Panc1 (cell line): ENCODE data around the gene SLC25A24. TPM values are rescaled to one million over a fixed set of nuclear protein-coding genes. Genes with fewer than 3 reads are reported as not detected.

Experiments used
- ATAC-seq: fragments of 200-7000 bp; cut with Tn5 transposase; 2 replicates; pipeline ENCODE4 v1.9.1; 2020; ENCODE audit warnings: mild to moderate bottlenecking, moderate library complexity
- BruUV-seq: library from RNA; stranded (reverse); fragments of 400-500 nt; replicated peaks from 2 replicates; lab custom pipeline; 2021; lab: Mats Ljungman, UMichigan
- CTCF ChIA-PET: fragments of 300-600 bp; sonication (Branson Sonifier 250); formaldehyde crosslinking; loops from one replicate; lab custom pipeline; 2022; ENCODE audit warnings: antibody characterized with exemption; lab: Charles Lee
- POLR2A ChIA-PET: fragments of 300-600 bp; sonication (Branson Sonifier 250); formaldehyde crosslinking; loops from one replicate; lab custom pipeline; 2022; ENCODE audit warnings: antibody characterized with exemption; lab: Charles Lee
- DNase-seq: peaks from one replicate; pipeline ENCODE4 v3.0.0-alpha.2; 2010; ENCODE audit warnings: low read depth, low spot score
- H3K27ac ChIP-seq: 2 replicates; pipeline ENCODE4 v1.5.1; 2011; ENCODE audit warnings: mild to moderate bottlenecking, low read length, inconsistent platforms
- H3K27me3 ChIP-seq: fragments of 200-500 bp; sonication (Bioruptor generic); 2 replicates; pipeline ENCODE4 v1.6.0; 2014; ENCODE audit warnings: low read length, inconsistent platforms; ENCODE audit not compliant: control insufficient read depth, insufficient read depth
- H3K36me3 ChIP-seq: fragments of 200-500 bp; sonication (Bioruptor generic); 2 replicates; pipeline ENCODE4 v1.5.1; 2014; ENCODE audit warnings: inconsistent platforms, mild to moderate bottlenecking, low read length, moderate library complexity; ENCODE audit not compliant: control insufficient read depth, insufficient read depth
- H3K4me1 ChIP-seq: 2 replicates; pipeline ENCODE4 v1.5.1; 2011; ENCODE audit warnings: inconsistent platforms, mild to moderate bottlenecking, low read length, moderate library complexity; ENCODE audit not compliant: control insufficient read depth, insufficient read depth
- H3K4me3 ChIP-seq, 2 experiments: 2 replicates each; pipeline ENCODE4 v1.5.1; 2011 to 2012; ENCODE audit warnings: low read depth in 2 of 2, low read length in 2 of 2, mild to moderate bottlenecking in 2 of 2, inconsistent platforms in 1 of 2, moderate library complexity in 1 of 2
- H3K9me3 ChIP-seq: fragments of 200-500 bp; sonication (Bioruptor generic); 2 replicates; pipeline ENCODE4 v1.5.1; 2014; ENCODE audit warnings: low read depth, mild to moderate bottlenecking, inconsistent platforms, low read length, moderate library complexity; ENCODE audit not compliant: control insufficient read depth, insufficient read depth
- POLR2AphosphoS5 ChIP-seq: IDR thresholded peaks from 2 replicates; pipeline ENCODE4 v1.6.1; 2012; ENCODE audit warnings: mild to moderate bottlenecking, low read depth, low read length, moderate library complexity
- SIN3A ChIP-seq: IDR thresholded peaks from 2 replicates; pipeline ENCODE4 v1.6.1; 2012; ENCODE audit warnings: low read depth, mild to moderate bottlenecking, low read length, moderate library complexity, borderline replicate concordance; ENCODE audit not compliant: insufficient read depth
- TCF7L2 ChIP-seq: IDR thresholded peaks from 2 replicates; pipeline ENCODE4 v1.6.1; 2011; ENCODE audit warnings: mild to moderate bottlenecking, low read depth, low read length, inconsistent platforms
- in situ Hi-C: cut with HindIII; loops from 2 replicates; pipeline ENCODE4 v1.10.0; 2016; ENCODE audit warnings: low sequenced_read_pairs, low pct_unique_long_range_greater_than_20kb
- intact Hi-C: fragments of 100-400 bp; cut with micrococcal nuclease; formaldehyde crosslinking; loops from one replicate; pipeline ENCODE4 v1.10.0; 2022; ENCODE audit not compliant: unreplicated experiment
- total RNA-seq: library from RNA; stranded (reverse); gene quantifications from one replicate; pipeline ENCODE4 v1.2.1, GENCODE V29; 2021; ENCODE audit not compliant: unreplicated experiment
- TF ChIP-seq, protein P1 (sequence below), 2 experiments: IDR thresholded peaks; 2 replicates each; pipeline ENCODE4 v1.6.1; 2011 to 2012; ENCODE audit warnings: low read depth in 2 of 2, control low read depth in 1 of 2, low read length in 1 of 2, mild to moderate bottlenecking in 1 of 2, moderate library complexity in 1 of 2; ENCODE audit not compliant: insufficient read depth in 1 of 2
- TF ChIP-seq, protein P2 (sequence below): fragments of 450-650 bp; IDR thresholded peaks from 2 replicates; pipeline ENCODE4 v1.5.1; 2017; ENCODE audit warnings: mild to moderate bottlenecking

Gene SLC25A24
- total RNA-seq, 1 experiment from 2014 or later: 31.8 TPM

DNA sequence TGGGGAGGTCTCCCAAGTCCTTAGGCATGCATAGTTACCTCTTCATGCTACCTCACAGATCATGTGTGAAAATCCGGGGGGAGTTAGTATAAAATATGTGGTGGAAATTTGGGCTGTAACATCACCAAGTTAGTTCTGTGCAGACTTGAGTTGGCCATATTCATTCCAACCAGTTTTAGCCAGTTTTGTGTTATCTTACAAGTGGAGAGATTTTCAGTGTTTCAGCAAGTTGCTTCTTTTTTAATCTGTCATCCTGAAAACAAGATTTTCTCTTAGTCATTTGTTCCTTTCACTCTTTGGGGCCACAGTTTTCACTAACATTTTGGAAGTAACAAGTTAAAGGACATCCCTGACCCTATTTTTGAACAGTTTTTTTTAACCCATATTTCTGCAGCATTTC lies 11.3 kb downstream of the SLC25A24 start:
- H3K4me1 ChIP-seq: no peaks in the 10 kb centered on the region
- TF ChIP-seq SIN3A (no peak), TCF7L2 (no peak)
- peaks cover 3% of the 10 kb centered on the region for H3K36me3 ChIP-seq
- ChIA-PET POLR2A (no interaction called here), CTCF (no interaction called here)
- DNase-seq (no peak), ATAC-seq (no peak)
- H3K4me3 ChIP-seq: no peak overlapping the region
- TSS peak; percentile 64 for BruUV-seq
- H3K9me3 ChIP-seq: no peaks in the 10 kb centered on the region
- H3K27me3 ChIP-seq: no peaks in the 10 kb centered on the region
- in situ Hi-C loops (no loop called here), intact Hi-C loops (no loop called here)
- no peak overlapping the region for H3K27ac ChIP-seq

DNA sequence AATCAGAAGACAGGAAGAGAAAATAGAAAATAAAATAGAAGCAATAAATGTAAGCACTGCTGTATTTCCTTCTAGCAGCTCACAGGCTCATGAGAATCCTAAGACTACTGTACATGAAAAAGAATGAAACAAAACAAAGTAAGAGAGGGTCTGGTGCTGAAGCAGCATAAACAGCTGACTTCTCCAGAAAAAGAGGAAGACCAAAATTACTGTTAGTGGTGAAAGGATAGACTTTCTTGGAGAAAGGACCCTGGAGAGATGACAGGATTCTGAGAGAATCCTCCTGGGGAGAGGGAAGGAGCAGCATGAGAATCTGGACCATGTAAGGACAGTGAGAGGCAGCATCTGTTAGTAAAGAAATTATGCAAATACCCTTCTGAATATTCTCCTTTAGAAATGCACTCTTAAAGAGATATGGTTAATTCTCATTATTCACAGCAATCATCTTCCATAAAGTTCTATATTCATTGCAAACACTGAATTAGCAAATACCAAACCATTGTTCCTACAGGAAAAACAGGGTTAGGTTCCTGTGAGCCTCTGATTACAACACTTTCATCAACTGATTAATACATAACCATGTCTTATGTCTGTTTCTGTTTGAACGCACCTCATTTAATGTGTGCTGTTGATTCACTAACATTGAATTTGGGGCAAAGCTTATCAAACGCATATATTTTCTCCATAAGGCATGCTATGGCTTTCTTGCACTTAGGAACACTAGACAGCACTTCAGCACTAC lies 17.0 kb downstream of the SLC25A24 start:
- H3K27me3 ChIP-seq: no peaks in the 10 kb centered on the region
- in situ Hi-C loops: no loop called here
- H3K27ac ChIP-seq: no peak overlapping the region
- no TSS peak for BruUV-seq
- intact Hi-C loops: no loop called here
- H3K36me3 ChIP-seq: peaks cover 7% of the 10 kb centered on the region
- ATAC-seq (no peak), DNase-seq (no peak)
- H3K4me3 ChIP-seq: no peak overlapping the region
- TF ChIP-seq, protein P1, sequence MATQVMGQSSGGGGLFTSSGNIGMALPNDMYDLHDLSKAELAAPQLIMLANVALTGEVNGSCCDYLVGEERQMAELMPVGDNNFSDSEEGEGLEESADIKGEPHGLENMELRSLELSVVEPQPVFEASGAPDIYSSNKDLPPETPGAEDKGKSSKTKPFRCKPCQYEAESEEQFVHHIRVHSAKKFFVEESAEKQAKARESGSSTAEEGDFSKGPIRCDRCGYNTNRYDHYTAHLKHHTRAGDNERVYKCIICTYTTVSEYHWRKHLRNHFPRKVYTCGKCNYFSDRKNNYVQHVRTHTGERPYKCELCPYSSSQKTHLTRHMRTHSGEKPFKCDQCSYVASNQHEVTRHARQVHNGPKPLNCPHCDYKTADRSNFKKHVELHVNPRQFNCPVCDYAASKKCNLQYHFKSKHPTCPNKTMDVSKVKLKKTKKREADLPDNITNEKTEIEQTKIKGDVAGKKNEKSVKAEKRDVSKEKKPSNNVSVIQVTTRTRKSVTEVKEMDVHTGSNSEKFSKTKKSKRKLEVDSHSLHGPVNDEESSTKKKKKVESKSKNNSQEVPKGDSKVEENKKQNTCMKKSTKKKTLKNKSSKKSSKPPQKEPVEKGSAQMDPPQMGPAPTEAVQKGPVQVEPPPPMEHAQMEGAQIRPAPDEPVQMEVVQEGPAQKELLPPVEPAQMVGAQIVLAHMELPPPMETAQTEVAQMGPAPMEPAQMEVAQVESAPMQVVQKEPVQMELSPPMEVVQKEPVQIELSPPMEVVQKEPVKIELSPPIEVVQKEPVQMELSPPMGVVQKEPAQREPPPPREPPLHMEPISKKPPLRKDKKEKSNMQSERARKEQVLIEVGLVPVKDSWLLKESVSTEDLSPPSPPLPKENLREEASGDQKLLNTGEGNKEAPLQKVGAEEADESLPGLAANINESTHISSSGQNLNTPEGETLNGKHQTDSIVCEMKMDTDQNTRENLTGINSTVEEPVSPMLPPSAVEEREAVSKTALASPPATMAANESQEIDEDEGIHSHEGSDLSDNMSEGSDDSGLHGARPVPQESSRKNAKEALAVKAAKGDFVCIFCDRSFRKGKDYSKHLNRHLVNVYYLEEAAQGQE (IDR thresholded peaks at IDR 0.05; ENCODE audit: insufficient read depth in 1 of 2, low read depth in 2 of 2, low read length in 1 of 2): no peak
- TF ChIP-seq TCF7L2: no peak
- no peak for TF ChIP-seq POLR2AphosphoS5
- no peak for TF ChIP-seq SIN3A
- TF ChIP-seq, protein P2, sequence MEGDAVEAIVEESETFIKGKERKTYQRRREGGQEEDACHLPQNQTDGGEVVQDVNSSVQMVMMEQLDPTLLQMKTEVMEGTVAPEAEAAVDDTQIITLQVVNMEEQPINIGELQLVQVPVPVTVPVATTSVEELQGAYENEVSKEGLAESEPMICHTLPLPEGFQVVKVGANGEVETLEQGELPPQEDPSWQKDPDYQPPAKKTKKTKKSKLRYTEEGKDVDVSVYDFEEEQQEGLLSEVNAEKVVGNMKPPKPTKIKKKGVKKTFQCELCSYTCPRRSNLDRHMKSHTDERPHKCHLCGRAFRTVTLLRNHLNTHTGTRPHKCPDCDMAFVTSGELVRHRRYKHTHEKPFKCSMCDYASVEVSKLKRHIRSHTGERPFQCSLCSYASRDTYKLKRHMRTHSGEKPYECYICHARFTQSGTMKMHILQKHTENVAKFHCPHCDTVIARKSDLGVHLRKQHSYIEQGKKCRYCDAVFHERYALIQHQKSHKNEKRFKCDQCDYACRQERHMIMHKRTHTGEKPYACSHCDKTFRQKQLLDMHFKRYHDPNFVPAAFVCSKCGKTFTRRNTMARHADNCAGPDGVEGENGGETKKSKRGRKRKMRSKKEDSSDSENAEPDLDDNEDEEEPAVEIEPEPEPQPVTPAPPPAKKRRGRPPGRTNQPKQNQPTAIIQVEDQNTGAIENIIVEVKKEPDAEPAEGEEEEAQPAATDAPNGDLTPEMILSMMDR: no peak
- ChIA-PET POLR2A (no interaction called here), CTCF (no interaction called here)
- no peaks in the 10 kb centered on the region for H3K4me1 ChIP-seq
- H3K9me3 ChIP-seq: no peaks in the 10 kb centered on the region

DNA sequence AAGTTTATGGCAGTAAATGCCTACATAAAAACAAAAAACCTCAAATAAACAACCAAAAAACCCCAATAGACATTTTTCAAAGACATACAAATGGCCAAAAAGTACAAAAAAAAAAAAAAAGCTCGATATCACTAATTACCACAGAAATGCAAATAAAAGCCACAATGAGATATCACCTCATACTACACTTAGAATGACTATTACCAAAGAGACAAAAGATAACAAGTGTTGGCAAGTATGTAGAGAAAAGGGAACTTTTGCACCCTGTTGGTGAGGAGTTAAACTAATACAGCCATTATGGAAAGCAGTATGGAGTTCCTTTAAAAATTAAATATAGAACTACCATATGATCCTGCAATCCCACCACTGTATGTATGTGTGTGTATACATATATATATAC lies 21.1 kb downstream of the SLC25A24 start:
- ChIA-PET CTCF (no interaction called here), POLR2A (no interaction called here)
- no peak overlapping the region for H3K27ac ChIP-seq
- H3K9me3 ChIP-seq: peaks cover 10% of the 10 kb centered on the region; the same call in 1 of the 2 replicates
- peaks cover 4% of the 10 kb centered on the region for H3K36me3 ChIP-seq
- H3K4me1 ChIP-seq: no peaks in the 10 kb centered on the region
- H3K27me3 ChIP-seq: no peaks in the 10 kb centered on the region
- intact Hi-C loops (no loop called here), in situ Hi-C loops (no loop called here)
- H3K4me3 ChIP-seq: no peak overlapping the region
- BruUV-seq: TSS peak; percentile 3
- ATAC-seq: no peak
- no peak for TF ChIP-seq TCF7L2
- no peak for TF ChIP-seq SIN3A
- no peak for TF ChIP-seq POLR2AphosphoS5
- TF ChIP-seq, protein P2: no peak
- TF ChIP-seq, protein P1 (IDR thresholded peaks at IDR 0.05; ENCODE audit: insufficient read depth in 1 of 2, low read depth in 2 of 2, low read length in 1 of 2): no peak
- no peak for DNase-seq
